HCT116 (cell line): ENCODE results near the gene NCOA5. TPM values are rescaled to one million over a fixed set of nuclear protein-coding genes. Genes with fewer than 3 reads are reported as not detected.

ENCODE experiments used
- ATAC-seq: fragments of 200-7000 bp; cut with Tn5 transposase; 2 replicates; pipeline ENCODE4 v1.9.1; 2020; ENCODE audit warnings: mild to moderate bottlenecking, moderate library complexity
- BruUV-seq: library from RNA; stranded (reverse); fragments of 400-500 nt; replicated peaks from 2 replicates; lab custom pipeline; 2021; lab: Mats Ljungman, UMichigan
- CTCF ChIA-PET: fragments of 300-600 bp; sonication (Branson Sonifier 250); formaldehyde crosslinking; loops from one replicate; lab custom pipeline; 2021; ENCODE audit warnings: antibody characterized with exemption; lab: Charles Lee
- POLR2A ChIA-PET: fragments of 300-600, 350-600 bp; sonication (Branson Sonifier 250); formaldehyde crosslinking; loops from one replicate; lab custom pipeline; 2021; ENCODE audit warnings: antibody characterized with exemption; lab: Charles Lee
- RAD21 ChIA-PET, 2 experiments: fragments of 300-600 bp; sonication (Branson Sonifier 250); formaldehyde crosslinking; loops; one replicate each; lab custom pipeline; 2023; ENCODE audit warnings: low total read pairs in 2 of 2; ENCODE audit not compliant: uncharacterized antibody in 2 of 2, unreplicated experiment in 2 of 2, low non-redundant PET in 1 of 2; lab: Charles Lee
- DNase-seq: peaks from one replicate; pipeline ENCODE4 v3.0.0-alpha.2; 2010; ENCODE audit warnings: low read depth, low spot score
- H2AFZ ChIP-seq: fragments of 200-600 bp; shearing (Covaris generic), sonication (generic); 2 replicates; pipeline ENCODE4 v1.6.1; 2017; ENCODE audit warnings: low read depth, mixed run types, mixed read lengths, antibody characterized with exemption, low read length; ENCODE audit not compliant: poor library complexity, severe bottlenecking
- H3K27ac ChIP-seq: 2 replicates; pipeline ENCODE4 v1.5.1; 2012; ENCODE audit warnings: low read depth, low read length
- H3K27me3 ChIP-seq: fragments of 200-600 bp; sonication (generic); 2 replicates; pipeline ENCODE4 v1.6.1; 2016; ENCODE audit warnings: mixed run types, low read length, mixed read lengths; ENCODE audit not compliant: insufficient read depth
- H3K36me3 ChIP-seq, 2 experiments: fragments of 200-500 bp in 1 of 2; fragments of 200-600 bp in 1 of 2; sonication (Bioruptor generic) in 1 of 2; sonication (generic) in 1 of 2; 2 replicates each; pipeline versions ENCODE4 v1.5.1 to v1.6.1; 2014 to 2016; ENCODE audit warnings: low read length in 2 of 2, inconsistent platforms in 1 of 2, mixed read lengths in 1 of 2, mixed run types in 1 of 2; ENCODE audit not compliant: insufficient read depth in 2 of 2, control insufficient read depth in 1 of 2
- H3K4me1 ChIP-seq, 2 experiments: fragments of 200-600 bp in 1 of 2; sonication (generic) in 1 of 2; 2 replicates each; pipeline versions ENCODE4 v1.5.1 to v1.6.1; 2012 to 2017; ENCODE audit warnings: low read length in 2 of 2, inconsistent platforms in 1 of 2, mild to moderate bottlenecking in 1 of 2, mixed read lengths in 1 of 2, mixed run types in 1 of 2, moderate library complexity in 1 of 2; ENCODE audit not compliant: insufficient read depth in 2 of 2, control insufficient read depth in 1 of 2
- H3K4me2 ChIP-seq: fragments of 200-600 bp; sonication (generic); 2 replicates; pipeline ENCODE4 v1.6.1; 2017; ENCODE audit warnings: mixed run types, low read length, mixed read lengths
- H3K4me3 ChIP-seq, 2 experiments: fragments of 200-600 bp in 1 of 2; sonication (generic) in 1 of 2; replicated peaks in 1 of 2; 2 replicates each; pipeline ENCODE4 v1.5.1; 2011 to 2016; ENCODE audit warnings: low read length in 2 of 2, control low read depth in 1 of 2, low read depth in 1 of 2, mild to moderate bottlenecking in 1 of 2, mixed read lengths in 1 of 2, mixed run types in 1 of 2
- H3K79me2 ChIP-seq: fragments of 200-600 bp; sonication (generic); 2 replicates; pipeline ENCODE4 v1.6.1; 2017; ENCODE audit warnings: mild to moderate bottlenecking, mixed run types, low read length, moderate library complexity, mixed read lengths; ENCODE audit not compliant: insufficient read depth
- H3K9ac ChIP-seq: fragments of 200-600 bp; sonication (generic); 2 replicates; pipeline ENCODE4 v1.6.1; 2016; ENCODE audit warnings: low read length, mixed read lengths
- H3K9me2 ChIP-seq: fragments of 200-600 bp; sonication (generic), shearing (Covaris generic); 2 replicates; pipeline ENCODE4 v1.6.1; 2017; ENCODE audit warnings: mixed run types, mild to moderate bottlenecking, moderate library complexity; ENCODE audit not compliant: insufficient read depth
- H3K9me3 ChIP-seq, 2 experiments: fragments of 200-500 bp in 1 of 2; fragments of 200-600 bp in 1 of 2; sonication (Bioruptor generic) in 1 of 2; sonication (generic) in 1 of 2; 2 replicates each; pipeline ENCODE4 v1.6.1; 2014 to 2017; ENCODE audit warnings: low read length in 2 of 2, mixed read lengths in 2 of 2, inconsistent platforms in 1 of 2, low read depth in 1 of 2, mild to moderate bottlenecking in 1 of 2, mixed run types in 1 of 2, moderate library complexity in 1 of 2; ENCODE audit not compliant: control insufficient read depth in 1 of 2, insufficient read depth in 1 of 2
- H4K20me1 ChIP-seq: fragments of 200-600 bp; sonication (generic), shearing (Covaris generic); 2 replicates; pipeline ENCODE4 v1.6.1; 2017; ENCODE audit warnings: mixed run types, mild to moderate bottlenecking, moderate library complexity; ENCODE audit not compliant: insufficient read depth
- CBX3 ChIP-seq: IDR thresholded peaks from 2 replicates; pipeline ENCODE4 v1.6.1; 2012; ENCODE audit warnings: low read depth
- EGR1 ChIP-seq: IDR thresholded peaks from 2 replicates; pipeline ENCODE4 v1.6.1; 2012; ENCODE audit warnings: low read depth
- ELF1 ChIP-seq: IDR thresholded peaks from 2 replicates; pipeline ENCODE4 v1.6.1; 2012; ENCODE audit warnings: low read depth, borderline replicate concordance
- EZH2 ChIP-seq: fragments of 200-600 bp; sonication (generic); IDR thresholded peaks from 2 replicates; pipeline ENCODE4 v1.6.1; 2017; ENCODE audit warnings: antibody characterized with exemption, mixed run types
- RAD21 ChIP-seq: IDR thresholded peaks from 2 replicates; pipeline ENCODE4 v1.6.1; 2012; ENCODE audit warnings: low read depth, mild to moderate bottlenecking
- SIN3A ChIP-seq: IDR thresholded peaks from 2 replicates; pipeline ENCODE4 v1.6.1; 2012; ENCODE audit warnings: low read depth
- SRF ChIP-seq: IDR thresholded peaks from 2 replicates; pipeline ENCODE4 v1.6.1; 2012; ENCODE audit warnings: low read depth
- ZFX ChIP-seq: fragments of 450-650 bp; IDR thresholded peaks from 2 replicates; pipeline ENCODE4 v1.6.1; 2017
- intact Hi-C: fragments of 100-400 bp; cut with micrococcal nuclease; formaldehyde crosslinking; loops from 2 replicates; pipeline ENCODE4 v1.10.0; 2022
- total RNA-seq: library from RNA; stranded (reverse); gene quantifications from one replicate; pipeline ENCODE4 v1.2.1, GENCODE V29; 2021; ENCODE audit not compliant: unreplicated experiment
- TF ChIP-seq, protein P1 (sequence below): IDR thresholded peaks from 2 replicates; pipeline ENCODE4 v1.6.1; 2012
- TF ChIP-seq, protein P2 (sequence below), 3 experiments: fragments of 200-600 bp in 1 of 3; sonication (generic) in 1 of 3; IDR thresholded peaks in 2 of 3; conservative IDR thresholded peaks in 1 of 3; 2 replicates each; pipeline ENCODE4 v1.5.1; 2012 to 2017; ENCODE audit warnings: low read depth in 2 of 3, low read length in 2 of 3, antibody characterized with exemption in 1 of 3, borderline replicate concordance in 1 of 3, control low read depth in 1 of 3, mild to moderate bottlenecking in 1 of 3, mixed read lengths in 1 of 3, mixed run types in 1 of 3, moderate library complexity in 1 of 3; ENCODE audit not compliant: insufficient read depth in 1 of 3
- TF ChIP-seq, protein P3 (sequence below): IDR thresholded peaks from 2 replicates; pipeline ENCODE4 v1.6.1; 2011; ENCODE audit warnings: mild to moderate bottlenecking, low read length, moderate library complexity; ENCODE audit not compliant: insufficient replicate concordance; ENCODE audit errors: extremely low read depth

NCOA5 gene
- total RNA-seq, 1 experiment from 2014 or later = 31.6 TPM

- Histone ChIP-seq H3K4me1 (no peaks in the 10 kb centered on the region; a peak in 1 of 4 replicates), H3K4me3 (no peak overlapping the region), H4K20me1 (no peaks in the 10 kb centered on the region), H3K27ac (no peak overlapping the region), H3K9me3 (no peaks in the 10 kb centered on the region)
- POLR2A ChIA-PET = no interaction called here
- no peak for ATAC-seq
- RAD21 ChIA-PET = no interaction called here
- no peak for TF ChIP-seq SRF
- TF ChIP-seq ELF1 = no peak
- no peak for TF ChIP-seq EZH2
- TF ChIP-seq, protein P1, sequence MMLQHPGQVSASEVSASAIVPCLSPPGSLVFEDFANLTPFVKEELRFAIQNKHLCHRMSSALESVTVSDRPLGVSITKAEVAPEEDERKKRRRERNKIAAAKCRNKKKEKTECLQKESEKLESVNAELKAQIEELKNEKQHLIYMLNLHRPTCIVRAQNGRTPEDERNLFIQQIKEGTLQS = no peak
- TF ChIP-seq RAD21 = no peak
- TF ChIP-seq, protein P2, sequence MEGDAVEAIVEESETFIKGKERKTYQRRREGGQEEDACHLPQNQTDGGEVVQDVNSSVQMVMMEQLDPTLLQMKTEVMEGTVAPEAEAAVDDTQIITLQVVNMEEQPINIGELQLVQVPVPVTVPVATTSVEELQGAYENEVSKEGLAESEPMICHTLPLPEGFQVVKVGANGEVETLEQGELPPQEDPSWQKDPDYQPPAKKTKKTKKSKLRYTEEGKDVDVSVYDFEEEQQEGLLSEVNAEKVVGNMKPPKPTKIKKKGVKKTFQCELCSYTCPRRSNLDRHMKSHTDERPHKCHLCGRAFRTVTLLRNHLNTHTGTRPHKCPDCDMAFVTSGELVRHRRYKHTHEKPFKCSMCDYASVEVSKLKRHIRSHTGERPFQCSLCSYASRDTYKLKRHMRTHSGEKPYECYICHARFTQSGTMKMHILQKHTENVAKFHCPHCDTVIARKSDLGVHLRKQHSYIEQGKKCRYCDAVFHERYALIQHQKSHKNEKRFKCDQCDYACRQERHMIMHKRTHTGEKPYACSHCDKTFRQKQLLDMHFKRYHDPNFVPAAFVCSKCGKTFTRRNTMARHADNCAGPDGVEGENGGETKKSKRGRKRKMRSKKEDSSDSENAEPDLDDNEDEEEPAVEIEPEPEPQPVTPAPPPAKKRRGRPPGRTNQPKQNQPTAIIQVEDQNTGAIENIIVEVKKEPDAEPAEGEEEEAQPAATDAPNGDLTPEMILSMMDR (IDR thresholded peaks at IDR 0.05 in 2 of 3, conservative IDR thresholded peaks at IDR 0.05 in 1 of 3; ENCODE audit: borderline replicate concordance in 1 of 3, insufficient read depth in 1 of 3, low read depth in 2 of 3, low read length in 2 of 3) = no peak
- no peak for TF ChIP-seq ZFX
- TF ChIP-seq CBX3 = no peak
- TF ChIP-seq, protein P3, sequence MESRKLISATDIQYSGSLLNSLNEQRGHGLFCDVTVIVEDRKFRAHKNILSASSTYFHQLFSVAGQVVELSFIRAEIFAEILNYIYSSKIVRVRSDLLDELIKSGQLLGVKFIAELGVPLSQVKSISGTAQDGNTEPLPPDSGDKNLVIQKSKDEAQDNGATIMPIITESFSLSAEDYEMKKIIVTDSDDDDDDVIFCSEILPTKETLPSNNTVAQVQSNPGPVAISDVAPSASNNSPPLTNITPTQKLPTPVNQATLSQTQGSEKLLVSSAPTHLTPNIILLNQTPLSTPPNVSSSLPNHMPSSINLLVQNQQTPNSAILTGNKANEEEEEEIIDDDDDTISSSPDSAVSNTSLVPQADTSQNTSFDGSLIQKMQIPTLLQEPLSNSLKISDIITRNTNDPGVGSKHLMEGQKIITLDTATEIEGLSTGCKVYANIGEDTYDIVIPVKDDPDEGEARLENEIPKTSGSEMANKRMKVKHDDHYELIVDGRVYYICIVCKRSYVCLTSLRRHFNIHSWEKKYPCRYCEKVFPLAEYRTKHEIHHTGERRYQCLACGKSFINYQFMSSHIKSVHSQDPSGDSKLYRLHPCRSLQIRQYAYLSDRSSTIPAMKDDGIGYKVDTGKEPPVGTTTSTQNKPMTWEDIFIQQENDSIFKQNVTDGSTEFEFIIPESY = no peak
- TF ChIP-seq SIN3A = no peak
- TF ChIP-seq EGR1 = no peak
- TF ChIP-seq, all 23 proteins: peak for 0
- BruUV-seq = no TSS peak
- H3K27me3 ChIP-seq = peaks cover 45% of the 10 kb centered on the region
- no peak for DNase-seq
- no peak overlapping the region for H3K4me2 ChIP-seq
- H2AFZ ChIP-seq = no peak overlapping the region
- H3K9ac ChIP-seq = no peak overlapping the region
- intact Hi-C loops = no loop called here
- no peaks in the 10 kb centered on the region for H3K36me3 ChIP-seq
- CTCF ChIA-PET = interaction anchor here (1.1 kb wide), 1 partner anchor 11 kb away, joined by 4 read pairs; no protein-coding TSS in a partner anchor
- H3K79me2 ChIP-seq = no peaks in the 10 kb centered on the region
- no peaks in the 10 kb centered on the region for H3K9me2 ChIP-seq
These were observed 55.7 kb downstream of the NCOA5 start for GRCh38 chr20:46034039-46034438.
